Retinal pigment epithelial cell (primary cell): ENCODE data around the gene ITGA6.

Experiments used
- DNase-seq: peaks from one replicate; pipeline ENCODE4 v3.0.0-alpha.2; 2010; ENCODE audit warnings: low read depth
- H3K4me3 ChIP-seq: 2 replicates; pipeline ENCODE4 v1.5.1; 2011; ENCODE audit warnings: mild to moderate bottlenecking, low read length, control low read depth, moderate library complexity
- TF ChIP-seq, protein P1 (sequence below): conservative IDR thresholded peaks from 2 replicates; pipeline ENCODE4 v1.5.1; 2011; ENCODE audit warnings: low read depth, low read length, control low read depth, inconsistent platforms

The ITGA6 gene

DNA sequence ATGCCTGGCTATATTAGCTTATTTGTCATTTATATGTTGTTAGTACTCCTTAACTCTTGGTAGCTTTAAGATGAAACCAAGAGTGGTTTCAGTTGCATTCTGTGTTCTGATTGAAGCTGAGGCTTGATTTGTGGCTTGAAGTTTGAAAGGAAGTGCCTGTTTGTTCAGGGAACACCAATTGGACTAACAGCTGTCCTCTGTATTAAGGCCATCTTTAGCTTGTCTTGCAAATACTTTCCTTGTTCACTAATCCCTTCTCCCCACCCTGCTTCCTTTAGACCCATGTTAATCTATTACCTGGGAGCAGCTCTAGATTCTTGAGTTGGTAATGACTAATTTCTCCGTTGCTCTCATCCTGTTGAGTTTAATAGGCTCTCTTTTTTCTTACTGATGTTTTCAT is 13.4 kb downstream of the ITGA6 start:
- no peak for DNase-seq
- TF ChIP-seq, protein P1, sequence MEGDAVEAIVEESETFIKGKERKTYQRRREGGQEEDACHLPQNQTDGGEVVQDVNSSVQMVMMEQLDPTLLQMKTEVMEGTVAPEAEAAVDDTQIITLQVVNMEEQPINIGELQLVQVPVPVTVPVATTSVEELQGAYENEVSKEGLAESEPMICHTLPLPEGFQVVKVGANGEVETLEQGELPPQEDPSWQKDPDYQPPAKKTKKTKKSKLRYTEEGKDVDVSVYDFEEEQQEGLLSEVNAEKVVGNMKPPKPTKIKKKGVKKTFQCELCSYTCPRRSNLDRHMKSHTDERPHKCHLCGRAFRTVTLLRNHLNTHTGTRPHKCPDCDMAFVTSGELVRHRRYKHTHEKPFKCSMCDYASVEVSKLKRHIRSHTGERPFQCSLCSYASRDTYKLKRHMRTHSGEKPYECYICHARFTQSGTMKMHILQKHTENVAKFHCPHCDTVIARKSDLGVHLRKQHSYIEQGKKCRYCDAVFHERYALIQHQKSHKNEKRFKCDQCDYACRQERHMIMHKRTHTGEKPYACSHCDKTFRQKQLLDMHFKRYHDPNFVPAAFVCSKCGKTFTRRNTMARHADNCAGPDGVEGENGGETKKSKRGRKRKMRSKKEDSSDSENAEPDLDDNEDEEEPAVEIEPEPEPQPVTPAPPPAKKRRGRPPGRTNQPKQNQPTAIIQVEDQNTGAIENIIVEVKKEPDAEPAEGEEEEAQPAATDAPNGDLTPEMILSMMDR: no peak
- H3K4me3 ChIP-seq: no peak overlapping the region

DNA sequence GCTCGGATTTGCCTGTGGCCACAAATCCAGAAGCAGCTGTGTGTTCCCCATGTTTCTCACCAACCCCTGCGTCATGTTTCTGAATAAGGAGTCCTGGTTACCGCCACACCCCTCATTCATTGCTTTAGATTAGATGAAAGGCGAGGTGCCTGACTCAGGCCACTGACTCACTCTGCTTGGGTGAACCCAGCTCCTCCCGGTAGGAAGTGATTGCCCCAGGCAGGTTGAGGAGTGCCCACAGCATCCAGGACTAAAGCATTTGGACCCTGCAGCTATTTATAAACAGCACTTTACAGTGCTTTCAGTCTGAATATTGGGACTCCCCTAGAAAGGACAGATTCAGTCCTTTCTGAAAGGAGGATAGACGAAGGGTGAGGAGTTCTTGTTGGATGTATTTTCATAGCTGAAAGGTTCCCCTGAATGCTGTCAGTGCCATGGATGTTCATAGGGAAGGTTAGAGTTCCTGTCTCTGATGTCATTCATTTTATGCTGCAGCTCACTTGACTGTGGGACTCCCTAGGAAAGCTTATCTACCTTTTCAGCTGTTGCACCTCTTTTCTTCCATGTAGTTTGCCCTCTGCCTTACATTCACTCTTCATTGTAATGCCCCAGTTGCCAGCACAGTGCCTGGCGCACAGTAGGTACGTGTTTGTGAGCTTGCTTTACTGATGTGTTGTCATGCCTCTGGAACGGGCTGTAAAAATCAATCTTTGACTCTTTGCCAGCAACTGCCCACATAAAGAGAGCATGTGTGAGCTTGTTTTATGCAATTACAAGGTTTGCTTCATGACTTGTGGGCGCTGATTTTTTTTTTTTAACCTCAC is 14.9 kb downstream of the ITGA6 start:
- TF ChIP-seq, protein P1: no peak
- no peak overlapping the region for H3K4me3 ChIP-seq
- DNase-seq: peak; percentile 93

DNA sequence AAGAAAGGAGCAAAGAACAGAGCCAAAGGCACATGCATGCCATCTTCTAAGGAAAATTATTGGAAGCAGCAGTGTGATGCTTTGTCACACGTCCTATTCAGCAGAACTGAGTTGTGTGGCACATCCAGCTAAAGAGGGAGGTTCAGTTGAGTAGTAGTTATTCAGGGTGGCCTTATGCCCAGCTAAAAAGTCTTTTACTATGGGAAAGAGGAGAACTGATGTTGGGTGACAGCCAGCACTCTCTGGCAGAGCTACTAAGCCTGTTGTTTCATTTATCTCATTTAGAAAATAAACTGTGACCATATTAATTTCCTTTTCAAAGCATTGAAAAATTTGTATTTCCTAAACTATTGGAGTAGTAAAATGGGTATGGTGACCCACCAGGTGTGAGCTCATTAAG is 18.5 kb downstream of the ITGA6 start:
- no peak overlapping the region for H3K4me3 ChIP-seq
- TF ChIP-seq, protein P1: no peak
- no peak for DNase-seq

DNA sequence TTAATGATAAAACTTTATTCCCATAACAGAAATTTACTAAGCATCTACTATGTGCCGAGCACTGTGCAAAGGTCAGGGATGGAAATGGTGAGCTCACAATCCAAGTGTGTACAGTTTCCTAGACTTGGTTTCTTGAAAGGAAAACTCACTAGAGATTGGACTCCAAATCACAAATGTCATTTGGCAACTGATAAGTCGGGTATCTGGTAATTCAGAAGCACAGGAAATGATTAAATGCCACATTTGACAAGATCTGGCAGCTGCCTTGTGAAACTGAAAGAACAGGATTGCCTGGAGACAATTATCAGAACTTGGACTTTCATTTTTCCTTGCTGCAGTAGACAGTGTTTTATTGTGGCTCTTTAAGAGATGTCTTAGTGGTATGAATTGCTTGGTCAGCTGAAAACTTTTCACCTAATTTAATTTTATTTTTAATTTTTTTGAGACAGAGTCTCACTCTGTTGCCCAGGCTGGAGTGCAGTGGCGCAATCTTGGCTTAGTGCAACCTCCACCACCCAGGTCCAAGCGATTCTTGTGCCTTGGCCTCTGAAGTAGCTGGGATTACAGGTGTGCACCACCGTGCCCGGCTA is 19.2 kb downstream of the ITGA6 start:
- TF ChIP-seq, protein P1: no peak
- no peak for DNase-seq
- no peak overlapping the region for H3K4me3 ChIP-seq

DNA sequence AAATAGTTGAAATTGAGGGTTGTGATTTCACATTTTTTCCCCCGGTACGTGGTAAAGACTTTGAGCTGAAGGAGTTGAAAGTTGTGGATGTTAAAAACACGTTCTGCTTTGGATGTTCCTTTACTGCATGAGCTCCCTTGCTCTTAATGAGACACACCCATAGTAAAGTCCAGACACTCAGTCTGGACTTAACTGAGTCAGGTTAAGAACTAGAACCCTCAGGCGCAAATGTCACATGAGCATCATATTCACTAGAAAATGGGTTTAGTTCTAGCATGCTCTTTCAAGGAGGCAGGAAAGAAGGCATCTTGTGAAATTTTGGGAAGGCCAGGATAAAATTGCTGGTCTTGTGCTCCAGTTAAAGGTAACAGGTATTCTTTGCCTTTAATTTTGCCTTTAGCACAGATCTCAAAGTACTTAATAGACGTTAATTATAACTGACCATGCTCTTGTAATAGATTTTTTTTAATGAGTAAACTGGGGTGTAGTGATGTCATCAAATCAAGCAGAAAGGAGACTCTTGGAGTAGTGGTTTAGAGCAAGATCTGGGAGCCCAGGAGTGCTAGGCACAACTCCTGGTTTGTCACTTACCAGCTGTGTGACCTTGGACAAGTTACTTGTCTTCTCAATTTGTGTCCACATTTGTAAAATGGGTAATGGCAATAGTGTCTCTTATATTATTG is 20.6 kb downstream of the ITGA6 start:
- TF ChIP-seq, protein P1: no peak
- H3K4me3 ChIP-seq: no peak overlapping the region
- DNase-seq: no peak

DNA sequence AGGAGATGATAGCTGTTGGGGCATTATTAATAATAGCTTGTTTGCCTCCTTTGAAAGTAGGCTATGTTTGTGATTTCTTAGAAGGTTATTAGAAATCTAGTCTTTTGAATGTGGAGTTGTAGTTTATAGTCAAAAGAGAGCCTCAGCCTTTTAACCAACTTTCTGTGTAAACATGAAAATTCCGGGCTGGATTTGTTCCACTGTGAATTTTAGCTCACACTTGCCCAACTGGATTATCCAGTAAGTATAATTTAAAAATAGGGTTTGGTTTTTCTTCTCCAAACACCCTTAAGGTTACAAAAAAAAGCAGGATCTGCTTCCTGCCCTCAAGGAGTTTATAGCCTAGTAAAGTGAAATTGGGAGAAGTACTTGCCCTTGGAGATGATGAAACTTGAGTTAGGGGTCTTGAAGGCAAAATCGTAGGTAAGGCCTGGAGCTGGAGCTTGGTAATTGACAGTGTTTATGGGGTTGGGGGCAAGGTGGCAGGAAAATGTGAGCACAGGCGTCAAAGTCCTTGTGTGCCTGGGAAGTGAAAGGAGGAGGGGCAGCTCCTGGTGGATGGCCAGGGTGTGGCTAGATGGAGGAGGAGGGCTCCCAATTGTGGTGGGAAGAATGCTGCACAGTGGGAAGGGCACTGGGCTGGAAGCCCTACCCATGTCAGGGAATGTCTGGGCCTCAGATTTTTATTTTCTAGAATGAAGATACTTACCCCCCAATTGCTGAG is 21.3 kb downstream of the ITGA6 start:
- no peak for DNase-seq
- no peak overlapping the region for H3K4me3 ChIP-seq
- TF ChIP-seq, protein P1: no peak
